ENCODE results near the gene PLCL2.

DNA sequence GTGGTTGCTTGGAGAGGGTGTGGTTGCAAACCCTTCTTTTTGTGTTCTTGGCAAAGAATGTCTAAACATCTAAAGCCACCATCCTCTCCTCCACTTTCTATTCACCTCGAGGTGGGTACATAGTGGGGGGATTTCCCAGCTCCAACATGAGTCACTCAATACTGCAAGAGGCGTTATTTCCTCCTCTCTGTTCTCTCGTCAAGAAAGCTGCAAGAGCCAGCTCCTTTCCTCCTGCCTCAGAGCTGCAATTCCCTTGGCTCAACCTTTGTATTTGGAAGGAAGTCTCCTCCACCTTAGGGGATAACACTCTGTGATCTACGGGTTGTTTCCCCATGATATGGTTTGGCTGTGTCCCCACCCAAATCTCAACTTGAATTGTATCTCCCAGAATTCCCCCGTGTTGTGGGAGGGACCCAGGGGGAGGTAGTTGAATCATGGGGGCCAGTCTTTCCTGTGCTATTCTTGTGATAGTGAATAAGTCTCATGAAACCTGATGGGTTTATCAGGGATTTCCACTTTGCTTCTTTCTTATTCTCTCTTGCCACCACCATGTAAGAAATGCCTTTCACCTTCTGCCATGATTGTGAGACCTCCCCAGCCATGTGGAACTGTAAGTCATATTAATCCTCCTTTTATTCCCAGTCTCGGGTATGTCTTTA lies 138.4 kb downstream of the PLCL2 start:
- TF ChIP-seq, protein P1, sequence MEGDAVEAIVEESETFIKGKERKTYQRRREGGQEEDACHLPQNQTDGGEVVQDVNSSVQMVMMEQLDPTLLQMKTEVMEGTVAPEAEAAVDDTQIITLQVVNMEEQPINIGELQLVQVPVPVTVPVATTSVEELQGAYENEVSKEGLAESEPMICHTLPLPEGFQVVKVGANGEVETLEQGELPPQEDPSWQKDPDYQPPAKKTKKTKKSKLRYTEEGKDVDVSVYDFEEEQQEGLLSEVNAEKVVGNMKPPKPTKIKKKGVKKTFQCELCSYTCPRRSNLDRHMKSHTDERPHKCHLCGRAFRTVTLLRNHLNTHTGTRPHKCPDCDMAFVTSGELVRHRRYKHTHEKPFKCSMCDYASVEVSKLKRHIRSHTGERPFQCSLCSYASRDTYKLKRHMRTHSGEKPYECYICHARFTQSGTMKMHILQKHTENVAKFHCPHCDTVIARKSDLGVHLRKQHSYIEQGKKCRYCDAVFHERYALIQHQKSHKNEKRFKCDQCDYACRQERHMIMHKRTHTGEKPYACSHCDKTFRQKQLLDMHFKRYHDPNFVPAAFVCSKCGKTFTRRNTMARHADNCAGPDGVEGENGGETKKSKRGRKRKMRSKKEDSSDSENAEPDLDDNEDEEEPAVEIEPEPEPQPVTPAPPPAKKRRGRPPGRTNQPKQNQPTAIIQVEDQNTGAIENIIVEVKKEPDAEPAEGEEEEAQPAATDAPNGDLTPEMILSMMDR (IDR thresholded peaks at IDR 0.05): no peak
- TF ChIP-seq, protein P2, sequence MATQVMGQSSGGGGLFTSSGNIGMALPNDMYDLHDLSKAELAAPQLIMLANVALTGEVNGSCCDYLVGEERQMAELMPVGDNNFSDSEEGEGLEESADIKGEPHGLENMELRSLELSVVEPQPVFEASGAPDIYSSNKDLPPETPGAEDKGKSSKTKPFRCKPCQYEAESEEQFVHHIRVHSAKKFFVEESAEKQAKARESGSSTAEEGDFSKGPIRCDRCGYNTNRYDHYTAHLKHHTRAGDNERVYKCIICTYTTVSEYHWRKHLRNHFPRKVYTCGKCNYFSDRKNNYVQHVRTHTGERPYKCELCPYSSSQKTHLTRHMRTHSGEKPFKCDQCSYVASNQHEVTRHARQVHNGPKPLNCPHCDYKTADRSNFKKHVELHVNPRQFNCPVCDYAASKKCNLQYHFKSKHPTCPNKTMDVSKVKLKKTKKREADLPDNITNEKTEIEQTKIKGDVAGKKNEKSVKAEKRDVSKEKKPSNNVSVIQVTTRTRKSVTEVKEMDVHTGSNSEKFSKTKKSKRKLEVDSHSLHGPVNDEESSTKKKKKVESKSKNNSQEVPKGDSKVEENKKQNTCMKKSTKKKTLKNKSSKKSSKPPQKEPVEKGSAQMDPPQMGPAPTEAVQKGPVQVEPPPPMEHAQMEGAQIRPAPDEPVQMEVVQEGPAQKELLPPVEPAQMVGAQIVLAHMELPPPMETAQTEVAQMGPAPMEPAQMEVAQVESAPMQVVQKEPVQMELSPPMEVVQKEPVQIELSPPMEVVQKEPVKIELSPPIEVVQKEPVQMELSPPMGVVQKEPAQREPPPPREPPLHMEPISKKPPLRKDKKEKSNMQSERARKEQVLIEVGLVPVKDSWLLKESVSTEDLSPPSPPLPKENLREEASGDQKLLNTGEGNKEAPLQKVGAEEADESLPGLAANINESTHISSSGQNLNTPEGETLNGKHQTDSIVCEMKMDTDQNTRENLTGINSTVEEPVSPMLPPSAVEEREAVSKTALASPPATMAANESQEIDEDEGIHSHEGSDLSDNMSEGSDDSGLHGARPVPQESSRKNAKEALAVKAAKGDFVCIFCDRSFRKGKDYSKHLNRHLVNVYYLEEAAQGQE (IDR thresholded peaks at IDR 0.05; ENCODE audit: insufficient read depth in 1 of 2, low read depth in 2 of 2, low read length in 1 of 2): no peak
- TF ChIP-seq SIN3A (IDR thresholded peaks at IDR 0.05; ENCODE audit: borderline replicate concordance, insufficient read depth, low read depth, low read length) (no peak), POLR2AphosphoS5 (IDR thresholded peaks at IDR 0.05; ENCODE audit: low read depth, low read length) (no peak), TCF7L2 (IDR thresholded peaks at IDR 0.05; ENCODE audit: low read depth, low read length) (no peak)

All from Panc1 (cell line).